SHP77 (cell line): ENCODE data around the gene JAG1.

ENCODE experiments used
- DNase-seq, 2 experiments: peaks; one replicate each; lab custom pipeline; 2025; lab: John Stamatoyannopoulos, UW

JAG1 gene

GRCh38 chr20:10667560-10668167 lies 6.1 kb downstream of the JAG1 start:
- DNase-seq = no peak

DNA sequence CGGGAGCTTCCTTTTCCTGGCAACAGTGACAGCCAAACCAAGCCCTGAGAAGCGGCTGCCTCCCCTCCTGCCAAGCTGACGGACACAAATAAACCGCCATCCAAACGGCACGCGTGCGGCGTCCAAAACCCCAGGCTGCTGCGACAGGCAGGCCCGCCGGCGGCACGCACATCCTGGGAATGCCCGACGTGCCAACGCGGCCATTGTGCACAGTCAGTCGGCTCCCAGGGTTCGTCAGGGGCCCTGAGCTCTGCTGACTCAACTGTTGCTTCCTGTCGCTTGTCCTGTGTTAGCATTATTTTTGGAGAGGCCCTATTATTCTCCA lies 6.8 kb downstream of the JAG1 start:
- DNase-seq = no peak

GRCh38 chr20:10666221-10667076 lies 7.3 kb downstream of the JAG1 start:
- DNase-seq = no peak

DNA sequence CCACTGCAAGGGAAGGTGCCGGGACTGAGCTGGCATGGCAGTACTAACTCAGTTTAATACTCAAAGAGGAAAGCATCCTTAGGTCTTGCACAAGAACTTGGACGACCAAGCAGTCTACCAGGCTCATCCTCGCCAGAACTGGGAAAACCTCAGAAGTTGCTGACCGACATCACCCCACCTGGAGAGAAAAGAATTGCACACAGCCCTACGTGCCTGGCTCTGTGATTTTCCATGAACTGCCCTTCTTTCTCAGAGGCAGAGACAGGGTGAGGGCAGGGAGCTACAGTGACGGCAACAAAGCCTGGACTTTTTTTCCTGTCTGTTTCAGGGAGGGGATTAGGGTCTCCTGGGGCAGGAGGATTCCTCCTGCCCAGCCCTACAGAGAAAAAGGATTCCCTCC lies 8.0 kb downstream of the JAG1 start:
- no peak for DNase-seq

- no peak for DNase-seq
Measured at GRCh38 chr20:10665027-10665561, 8.7 kb downstream of the JAG1 start.

- DNase-seq = no peak
Measured at GRCh38 chr20:10663756-10664155, 10.0 kb downstream of the JAG1 start.

DNA sequence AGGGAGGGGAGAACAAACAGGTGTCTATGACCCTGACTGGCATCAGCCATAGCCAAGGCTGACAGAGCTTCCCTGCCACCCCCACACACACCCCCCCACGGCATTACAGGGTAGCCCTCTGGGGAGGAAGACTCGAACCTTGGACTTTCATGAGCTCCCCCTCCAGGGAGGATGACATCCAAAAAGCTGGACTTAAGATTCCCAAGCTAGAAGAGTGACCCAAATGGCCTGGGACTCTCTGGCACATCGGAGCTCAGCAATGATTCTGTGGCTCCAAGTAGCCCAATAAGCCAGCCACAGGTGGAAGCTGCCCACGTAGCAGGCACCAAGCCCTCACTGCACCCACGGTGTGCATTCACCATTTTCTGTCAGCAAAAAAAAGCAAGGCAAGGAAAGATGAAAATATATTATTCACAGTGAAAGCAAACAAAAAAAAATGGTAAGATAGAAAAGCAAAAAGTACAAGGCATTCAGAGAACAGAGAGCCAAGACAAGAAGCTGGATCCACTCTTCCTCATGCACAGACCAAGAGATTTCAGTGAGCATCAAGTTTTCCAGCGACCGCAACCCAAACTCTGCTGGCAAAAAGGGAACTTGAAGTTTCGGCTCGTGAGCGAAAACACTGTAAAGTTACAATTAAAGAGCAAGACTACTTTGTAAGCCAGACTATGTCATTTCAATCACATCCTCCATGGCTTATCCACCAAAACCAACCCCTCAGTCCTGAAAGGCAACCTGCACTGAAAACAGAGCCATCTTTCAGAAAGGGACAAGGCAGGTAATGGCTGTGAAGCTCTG lies 10.9 kb downstream of the JAG1 start:
- no peak for DNase-seq

DNA sequence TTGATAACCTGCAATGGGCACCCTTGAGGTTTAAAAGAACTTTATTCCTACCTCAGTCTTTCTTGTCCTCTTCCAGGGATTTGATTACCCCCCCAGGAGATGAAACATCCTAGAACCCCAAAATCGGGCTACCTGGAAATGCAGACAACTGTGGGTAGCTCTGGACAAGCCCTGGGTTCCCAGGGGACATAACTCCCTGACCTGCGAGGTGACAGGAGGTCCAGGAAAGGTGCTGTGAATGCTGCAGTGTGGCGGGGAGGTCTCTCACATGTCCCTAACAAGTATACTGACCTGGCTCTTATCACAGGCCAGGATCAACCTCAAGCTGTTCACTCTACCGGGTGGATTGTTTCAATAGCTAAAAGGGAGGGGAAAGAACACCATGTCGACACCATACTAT lies 11.6 kb downstream of the JAG1 start:
- DNase-seq = no peak

GRCh38 chr20:10661261-10661660 lies 12.5 kb downstream of the JAG1 start:
- no peak for DNase-seq

GRCh38 chr20:10660661-10661060 lies 13.1 kb downstream of the JAG1 start:
- DNase-seq = no peak

- DNase-seq = no peak
Measured at GRCh38 chr20:10659651-10660601, 13.9 kb downstream of the JAG1 start.

- DNase-seq = no peak
Measured at GRCh38 chr20:10658876-10659632, 14.7 kb downstream of the JAG1 start.

- no peak for DNase-seq
Measured at GRCh38 chr20:10658051-10658823, 15.6 kb downstream of the JAG1 start.

- no peak for DNase-seq
Measured at GRCh38 chr20:10657453-10657852, 16.3 kb downstream of the JAG1 start.

DNA sequence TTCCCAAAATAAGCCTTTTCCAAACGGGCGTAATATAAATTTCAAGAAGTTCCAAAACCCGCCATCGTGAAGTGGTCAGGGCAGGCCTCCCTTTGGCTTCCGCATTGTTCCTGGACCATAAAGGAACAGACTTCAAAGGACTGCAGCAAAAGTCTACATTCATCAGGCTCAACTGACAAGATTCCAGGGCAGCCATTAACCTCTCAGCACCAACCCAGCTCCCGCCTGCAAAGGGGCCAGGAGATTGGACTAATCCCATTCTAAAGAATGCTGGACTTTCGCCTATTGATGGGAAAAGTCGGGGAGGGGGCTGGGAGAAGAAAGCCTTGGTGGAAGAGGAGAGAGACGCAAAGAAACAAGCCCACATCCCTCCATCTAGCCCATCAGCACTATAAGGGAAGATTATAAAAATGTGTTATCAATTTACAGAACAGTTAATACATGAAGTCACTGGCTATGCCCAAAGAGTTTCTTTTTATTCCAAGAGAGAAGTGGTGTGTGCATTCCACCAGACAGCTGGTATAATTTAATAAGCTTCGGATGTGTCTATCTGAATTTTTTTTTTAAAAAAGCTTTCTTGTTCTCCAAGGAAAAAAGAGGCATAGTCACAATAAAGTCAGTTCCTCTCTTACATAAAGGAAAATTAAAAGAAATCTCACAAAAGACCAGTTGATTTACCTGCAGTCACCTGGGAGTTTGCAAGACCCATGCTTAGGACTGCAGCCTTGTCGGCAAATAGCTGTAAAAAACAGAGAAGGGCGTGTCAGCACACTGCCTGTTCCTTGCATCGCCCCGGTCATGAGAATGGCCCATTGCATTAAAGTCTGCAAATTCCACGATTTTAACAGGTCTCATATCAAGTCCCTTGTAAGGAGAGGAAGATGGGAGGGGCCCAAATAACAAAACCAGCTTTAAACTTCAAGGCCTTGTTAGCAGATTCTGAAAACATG lies 17.8 kb downstream of the JAG1 start:
- no peak for DNase-seq

- DNase-seq = no peak
Measured at GRCh38 chr20:10654630-10655029, 19.2 kb downstream of the JAG1 start.

DNA sequence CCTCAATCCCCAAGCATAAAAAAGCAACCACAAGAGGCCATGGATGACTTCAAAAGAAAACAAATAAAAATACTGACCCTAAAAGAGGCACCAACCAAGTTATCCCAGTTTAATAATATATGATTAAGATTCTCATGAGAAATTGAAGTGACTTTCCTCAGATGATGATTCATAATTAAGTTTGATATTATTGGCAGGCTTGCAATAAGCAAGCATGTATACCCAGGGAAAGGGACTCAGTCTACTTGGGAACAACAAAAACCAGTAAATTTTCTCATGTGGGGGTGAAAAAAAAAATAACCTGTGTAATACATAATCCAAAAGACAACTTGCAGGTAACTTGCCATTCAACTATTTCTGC lies 19.6 kb downstream of the JAG1 start:
- DNase-seq = no peak

DNA sequence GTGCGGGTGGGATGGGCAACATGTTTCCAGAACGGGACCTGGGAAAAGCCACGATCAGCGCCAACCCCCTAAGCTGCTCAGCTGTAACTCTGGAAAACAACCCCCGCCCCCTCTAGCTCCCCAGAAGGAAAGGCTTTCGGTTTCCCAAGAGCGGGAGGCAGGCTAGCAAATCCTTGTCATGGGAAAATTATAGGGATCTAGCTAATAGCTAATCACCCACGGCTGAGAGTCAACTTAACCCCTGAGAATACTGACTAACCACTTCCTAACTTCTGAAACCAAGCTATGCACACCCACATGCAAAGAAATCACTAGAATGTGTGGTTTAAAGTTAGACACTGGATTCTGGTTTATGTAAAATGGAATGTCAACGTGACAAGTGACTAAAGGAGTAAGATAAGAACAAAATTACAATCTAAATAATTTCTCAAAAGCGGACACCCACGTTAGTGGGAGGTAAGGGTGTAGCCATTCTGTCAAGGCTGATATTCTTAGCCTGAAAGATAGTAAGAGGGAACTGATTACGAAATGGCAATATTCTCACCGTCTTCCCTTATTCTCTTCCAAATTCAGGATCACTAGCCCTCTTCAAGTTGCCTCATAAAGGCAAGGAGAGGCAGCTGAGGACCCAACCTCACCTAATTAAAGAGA lies 20.1 kb downstream of the JAG1 start:
- no peak for DNase-seq
